ENCODE measurements around the gene ATP2B2. TPM values are rescaled to one million over a fixed set of nuclear protein-coding genes. Genes with fewer than 3 reads are reported as not detected.
"Not testable (repeated sequence)": the region's sequence is repeated elsewhere in the genome, so short reads cannot be mapped to it uniquely, and the experiment has no call there.

ATP2B2 gene
- total RNA-seq: under 1 TPM in 1 of 2 donors, not detected in 1; 0.06 TPM
- long read RNA-seq: 0 reads

DNA sequence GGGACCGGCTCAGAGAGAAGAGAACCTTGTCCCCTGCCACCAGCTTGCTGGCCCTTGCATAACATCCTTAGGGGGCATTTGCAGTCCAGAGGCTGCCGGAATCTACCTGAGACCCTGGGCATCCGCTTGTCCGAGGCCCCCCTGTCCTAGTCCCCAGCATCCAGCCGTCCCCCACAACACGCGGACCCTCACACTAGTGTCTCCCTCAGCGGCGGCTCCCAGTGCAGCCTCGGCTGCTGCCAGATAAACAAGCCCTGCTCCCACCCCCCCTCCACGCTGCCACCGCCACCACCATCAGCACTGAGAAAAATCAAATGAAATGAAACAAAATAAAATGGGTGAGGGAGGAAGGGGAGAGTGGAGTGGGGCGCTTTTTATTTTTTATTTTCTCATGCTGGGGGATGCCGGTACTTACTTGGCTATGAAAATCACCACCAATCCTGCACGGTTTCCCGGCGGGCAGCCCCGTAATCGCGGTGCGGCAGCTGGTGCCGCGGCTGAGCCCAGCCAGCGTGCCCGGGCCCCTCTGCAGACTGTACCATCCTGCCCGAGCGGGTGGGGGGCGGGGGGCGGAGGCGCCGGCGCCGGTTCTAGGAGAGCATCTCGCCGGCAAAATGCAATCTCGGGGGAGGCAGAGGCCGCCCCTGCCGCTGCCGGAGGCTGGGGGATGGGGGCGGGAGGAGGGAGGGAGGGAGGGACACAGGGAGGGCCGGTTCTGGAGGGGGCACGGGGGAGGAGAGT is at the start of gene ATP2B2:
Gene ATP2B2, minus strand, starts transcription at position 537 of the 741 bp plus-strand sequence. CDS start 56,043 bp downstream, outside the sequence.
- ATAC-seq: no peak
- intact Hi-C loops (cut with DNase I, micrococcal nuclease): no loop called here
- DNase-seq: no peak

DNA sequence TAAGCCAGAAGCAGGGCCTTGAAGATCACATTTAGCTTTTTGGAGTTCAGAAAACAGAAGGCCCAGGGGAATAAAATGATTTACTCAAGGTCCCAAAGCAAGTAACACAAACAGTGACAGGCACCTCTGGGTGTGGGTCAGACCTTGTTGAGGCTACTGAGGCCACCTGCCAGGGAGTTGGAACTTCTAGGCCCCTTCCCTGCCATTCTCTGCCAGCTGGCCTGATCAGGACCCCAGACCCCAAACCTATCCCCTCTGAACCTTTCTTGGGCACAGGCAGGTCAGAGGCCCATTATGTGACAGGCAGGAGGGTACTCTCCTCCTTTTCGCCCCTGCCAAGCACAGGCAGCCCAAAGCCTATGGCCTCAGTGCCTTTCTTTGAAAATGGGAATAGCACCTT is 49.4 kb upstream of the ATP2B2 start:
- no peak for ATAC-seq
- intact Hi-C loops (cut with DNase I, micrococcal nuclease): no loop called here
- no peak for DNase-seq

GRCh38 chr3:10554236-10554611 is 48.8 kb upstream of the ATP2B2 start:
- ATAC-seq (no peak), DNase-seq (no peak)
- intact Hi-C loops (cut with DNase I, micrococcal nuclease): no loop called here

- intact Hi-C loops (cut with DNase I, micrococcal nuclease): no loop called here
- DNase-seq: no peak
- no peak for ATAC-seq
Observed at GRCh38 chr3:10553591-10554235, 48.3 kb upstream of the ATP2B2 start.

- intact Hi-C loops (cut with DNase I, micrococcal nuclease): no loop called here
- DNase-seq: no peak
- no peak for ATAC-seq
Observed at GRCh38 chr3:10552631-10552943, 47.2 kb upstream of the ATP2B2 start.

DNA sequence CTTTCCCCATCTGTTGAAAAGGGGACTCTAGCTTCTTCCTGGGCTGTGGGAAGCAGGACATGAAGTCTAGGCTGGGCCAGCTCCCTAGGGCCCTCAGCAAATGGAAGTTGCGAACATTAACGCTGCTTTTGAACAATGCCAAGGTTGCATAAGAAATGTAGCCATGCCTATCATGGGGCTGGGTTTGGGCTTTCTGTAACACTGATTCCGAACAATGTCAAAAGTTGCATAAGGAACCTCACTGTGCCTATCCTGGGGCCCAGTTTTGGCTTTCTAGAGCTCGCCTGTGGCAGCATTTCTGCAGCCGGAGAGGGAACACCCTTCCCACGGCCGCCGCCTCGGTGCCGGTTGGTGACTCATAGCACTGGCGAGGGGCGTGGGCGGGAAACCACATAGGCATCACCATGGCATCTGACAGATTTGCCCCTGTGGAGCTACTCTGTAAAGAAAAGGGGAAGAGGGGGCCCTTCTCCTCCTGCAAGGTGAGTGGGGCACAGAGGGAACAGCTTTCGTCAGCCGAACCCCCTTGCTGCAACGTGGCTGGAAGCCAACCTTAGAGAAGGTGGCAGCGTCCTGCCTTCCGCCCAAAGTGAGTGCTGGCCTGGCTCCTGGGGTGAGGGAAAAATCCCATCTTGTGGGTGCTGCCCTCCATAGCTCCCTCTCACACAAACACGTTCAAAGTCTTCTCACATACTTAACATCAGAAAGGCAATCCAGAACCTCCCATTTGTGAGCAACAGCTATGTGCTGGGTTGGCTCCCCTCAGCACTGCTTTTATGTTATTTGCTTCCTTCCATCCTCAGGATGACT is 46.6 kb upstream of the ATP2B2 start:
- no peak for ATAC-seq
- intact Hi-C loops (cut with DNase I, micrococcal nuclease): no loop called here
- DNase-seq: peak in 1 of 2 donors; percentile 23

DNA sequence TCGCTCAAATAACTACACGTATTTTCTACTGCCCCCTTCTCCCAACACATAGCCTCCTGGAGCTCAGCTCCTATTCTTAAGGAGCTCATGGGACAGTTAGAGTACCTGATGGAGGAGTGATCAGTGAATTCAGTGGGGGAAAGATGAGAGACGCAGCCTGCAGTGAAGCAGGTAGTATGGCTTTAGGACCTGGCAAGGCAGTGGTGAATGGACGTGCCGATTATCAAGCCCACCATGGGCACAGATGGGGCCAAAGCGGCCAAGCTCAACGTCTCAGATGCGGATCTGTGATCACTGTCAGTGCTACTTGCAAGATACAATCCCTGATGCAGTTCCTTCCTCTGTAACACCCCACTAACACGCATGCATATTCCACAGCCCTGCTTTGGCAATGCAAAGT is 45.8 kb upstream of the ATP2B2 start:
- intact Hi-C loops (cut with DNase I, micrococcal nuclease): no loop called here
- DNase-seq (no peak), ATAC-seq (no peak)

DNA sequence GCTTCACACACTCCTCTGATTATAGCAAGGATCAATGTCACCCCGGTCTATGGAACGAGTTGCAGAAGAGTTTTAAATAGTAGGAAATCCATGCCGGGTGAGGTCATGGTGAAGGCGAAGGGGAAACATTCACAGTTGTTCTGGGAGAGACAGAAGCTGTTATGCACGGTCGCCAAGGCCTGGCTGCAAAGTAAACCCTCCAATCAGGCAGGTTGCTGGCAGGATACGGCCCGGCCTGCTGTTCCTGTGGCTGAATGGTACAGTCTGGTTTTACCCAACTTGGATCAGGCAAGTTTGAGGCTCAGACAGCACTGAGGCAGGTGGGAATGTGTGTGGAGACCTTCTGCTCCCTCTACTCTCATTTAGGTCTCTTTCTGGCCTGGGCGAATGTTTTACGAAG is 45.3 kb upstream of the ATP2B2 start:
- no peak for ATAC-seq
- intact Hi-C loops (cut with DNase I, micrococcal nuclease): no loop called here
- DNase-seq: no peak

- intact Hi-C loops (cut with DNase I, micrococcal nuclease): no loop called here
- ATAC-seq: no peak
- no peak for DNase-seq
Observed at GRCh38 chr3:10549617-10550230, 44.3 kb upstream of the ATP2B2 start.

- ATAC-seq (no peak), DNase-seq (no peak)
- intact Hi-C loops (cut with DNase I, micrococcal nuclease): no loop called here
Observed at GRCh38 chr3:10548992-10549391, 43.6 kb upstream of the ATP2B2 start.

GRCh38 chr3:10547841-10548783 is 42.7 kb upstream of the ATP2B2 start:
- ATAC-seq: no peak
- no peak for DNase-seq

DNA sequence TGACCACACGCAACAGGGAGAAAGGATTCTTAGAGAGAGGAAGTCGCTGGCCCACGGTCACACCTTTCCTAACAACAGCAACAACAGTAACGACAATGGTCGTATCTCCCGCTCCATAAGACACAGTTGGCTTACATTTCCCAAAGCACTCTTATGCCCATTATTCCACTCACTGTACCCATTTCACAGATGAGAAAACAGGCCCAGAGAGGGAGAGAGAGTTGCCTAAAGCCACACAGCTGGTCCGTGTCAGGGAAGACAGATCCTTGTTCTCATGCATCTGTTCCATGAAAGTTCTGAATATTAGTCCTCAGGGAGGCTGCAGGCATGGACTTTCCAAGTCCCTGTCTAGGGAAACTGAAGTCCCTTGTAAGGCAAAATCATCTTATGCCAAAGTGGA is 42.0 kb upstream of the ATP2B2 start:
- intact Hi-C loops (cut with DNase I, micrococcal nuclease): no loop called here
- ATAC-seq (no peak), DNase-seq (no peak)

More at GRCh38 chr3:10547841-10548783, 42.7 kb upstream of the ATP2B2 start:
- intact Hi-C loops (cut with DNase I, micrococcal nuclease): no loop called here

- intact Hi-C loops (cut with DNase I, micrococcal nuclease): no loop called here
- DNase-seq (no peak), ATAC-seq (no peak)
Observed at GRCh38 chr3:10546820-10547263, 41.5 kb upstream of the ATP2B2 start.

- ATAC-seq (no peak), DNase-seq (no peak)
- intact Hi-C loops (cut with DNase I, micrococcal nuclease): no loop called here
Observed at GRCh38 chr3:10546181-10546624, 40.8 kb upstream of the ATP2B2 start.

- ATAC-seq (no peak), DNase-seq (no peak)
- intact Hi-C loops (cut with DNase I, micrococcal nuclease): no loop called here
Observed at GRCh38 chr3:10542518-10542917, 37.1 kb upstream of the ATP2B2 start.

DNA sequence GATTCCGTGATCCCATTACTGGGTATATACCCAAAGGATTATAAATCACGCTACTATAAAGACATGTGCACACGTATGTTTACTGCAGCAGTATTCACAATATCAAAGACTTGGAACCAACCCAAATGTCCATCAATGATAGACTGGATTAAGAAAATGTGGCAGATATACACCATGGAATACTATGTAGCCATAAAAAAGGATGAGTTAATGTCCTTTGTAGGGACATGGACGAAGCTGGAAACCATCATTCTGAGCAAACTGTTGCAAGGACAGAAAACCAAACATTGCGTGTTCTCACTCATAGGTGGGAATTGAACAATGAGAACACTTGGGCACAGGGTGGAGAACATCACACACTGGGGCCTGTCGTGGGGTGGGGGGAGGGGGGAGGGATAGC is 35.0 kb upstream of the ATP2B2 start:
- DNase-seq; intact Hi-C loops (cut with DNase I, micrococcal nuclease); ATAC-seq: not testable (repeated sequence)

DNA sequence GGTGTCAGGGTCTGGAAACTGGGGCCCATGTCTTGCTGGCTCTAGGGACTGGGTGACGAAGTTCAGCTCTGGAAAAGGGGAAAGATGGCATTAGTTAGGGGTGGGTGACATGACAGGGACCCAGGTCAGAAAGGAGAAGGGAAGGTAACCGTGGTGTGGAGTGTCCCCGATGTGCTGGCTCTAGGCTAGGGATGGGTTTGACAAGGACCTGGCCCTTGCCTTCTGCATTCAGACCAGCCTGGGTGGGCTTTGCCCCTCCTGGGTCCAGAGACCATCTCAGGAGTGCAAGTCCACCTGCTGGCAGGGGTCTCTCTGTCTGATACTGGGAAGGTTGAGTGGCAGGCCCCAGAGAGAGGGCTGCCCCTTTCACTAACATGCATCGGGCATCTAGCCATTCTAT is 28.7 kb upstream of the ATP2B2 start:
- no peak for ATAC-seq
- intact Hi-C loops (cut with DNase I, micrococcal nuclease): no loop called here
- no peak for DNase-seq

DNA sequence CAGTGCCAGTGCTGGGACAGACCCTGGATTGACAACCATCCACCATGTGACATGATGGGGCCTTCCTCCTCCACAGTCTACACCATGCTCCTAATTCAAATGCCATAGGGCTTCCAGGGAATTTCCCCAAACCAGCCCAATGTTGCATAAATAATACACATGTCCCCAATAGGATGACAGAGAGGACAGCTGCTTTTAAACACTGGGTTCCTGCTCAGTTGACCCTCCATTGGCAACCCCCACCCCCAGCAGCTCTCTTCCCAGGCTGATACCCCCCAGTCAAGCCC is 28.3 kb upstream of the ATP2B2 start:
- intact Hi-C loops (cut with DNase I, micrococcal nuclease): no loop called here
- ATAC-seq: no peak
- DNase-seq: no peak

Data from left colon (tissue), 2 donors.